Esophagus muscularis mucosa (tissue), 4 donors: ENCODE measurements around the gene CEP95. TPM values are rescaled to one million over a fixed set of nuclear protein-coding genes. Genes with fewer than 3 reads are reported as not detected.

Source experiments
- DNase-seq: peaks from one replicate; pipeline ENCODE4 v3.0.0-alpha.2; 2017; ENCODE audit errors: extremely low spot score
- H3K27ac ChIP-seq, 4 donors: fragments of 200-600 bp; sonication (generic); replicated peaks in 1 of 4; 1 replicate in 3 of 4; 2 replicates in 1 of 4; pipeline ENCODE4 v1.5.1; 2016 to 2019; ENCODE audit warnings: mild to moderate bottlenecking in 1 of 4
- H3K27me3 ChIP-seq, 4 donors: fragments of 200-600 bp; sonication (generic); one replicate each; pipeline versions ENCODE4 v1.5.1 to v1.6.0; 2016 to 2019
- H3K36me3 ChIP-seq, 4 donors: fragments of 200-600 bp; sonication (generic); one replicate each; pipeline ENCODE4 v1.5.1; 2016 to 2019
- H3K4me1 ChIP-seq, 4 donors: fragments of 200-600 bp; sonication (generic); one replicate each; pipeline ENCODE4 v1.5.1; 2016 to 2019
- H3K4me3 ChIP-seq, 4 donors: fragments of 200-600 bp; sonication (generic); 1 replicate in 2 of 4; 2 replicates in 2 of 4; pipeline ENCODE4 v1.5.1; 2016 to 2019; ENCODE audit warnings: mild to moderate bottlenecking in 4 of 4, moderate library complexity in 1 of 4
- H3K9me3 ChIP-seq, 4 donors: fragments of 200-600 bp; sonication (generic); 1 replicate in 3 of 4; 2 replicates in 1 of 4; pipeline ENCODE4 v1.5.1; 2016 to 2019
- CTCF ChIP-seq, 3 experiments: fragments of 200-600 bp in 2 of 3; fragments of 450-650 bp in 1 of 3; sonication (generic) in 2 of 3; IDR thresholded peaks; one replicate each; pipeline ENCODE4 v1.5.1; 2017 to 2019; ENCODE audit warnings: antibody characterized with exemption in 3 of 3, mild to moderate bottlenecking in 2 of 3, moderate library complexity in 1 of 3
- EP300 ChIP-seq: sonication (generic); formaldehyde crosslinking; IDR thresholded peaks from one replicate; pipeline ENCODE4 v1.6.1; 2017; ENCODE audit warnings: antibody characterized with exemption
- POLR2A ChIP-seq: fragments of 450-650 bp; IDR thresholded peaks from one replicate; pipeline ENCODE4 v1.6.1; 2017; ENCODE audit warnings: antibody characterized with exemption, moderate library complexity, mild to moderate bottlenecking, low read depth
- POLR2AphosphoS5 ChIP-seq, 2 donors: sonication (generic); formaldehyde crosslinking; IDR thresholded peaks; one replicate each; pipeline ENCODE4 v1.6.1; 2017; ENCODE audit warnings: antibody characterized with exemption in 2 of 2
- WGBS: methylation state at CpG from one replicate; pipeline ENCODE4 v1.1.5; 2018; 5-methylcytosine and 5-hydroxymethylcytosine counted together
- intact Hi-C: fragments of 100-400 bp; cut with DNase I; formaldehyde crosslinking; loops from one replicate; pipeline ENCODE4 v1.15.1; 2023
- total RNA-seq, 4 donors: library from RNA; depleted of rRNA; stranded (reverse); fragments of >200 nt; gene quantifications; one replicate each; pipeline versions ENCODE4 v1.1.0 to v1.2.1, GENCODE V29; 2016

The CEP95 gene
- total RNA-seq, 4 donors from 2014 or later, result 24.6 to 39.5 (median 34.8) TPM

- DNase-seq, result no peak
- Histone ChIP-seq H3K36me3 (peaks cover 29 to 97% (median 79%) of the 10 kb centered on the region in 4 donors), H3K4me1 (no peaks in the 10 kb centered on the region), H3K27ac (no peak overlapping the region), H3K4me3 (no peak overlapping the region), H3K27me3 (no peaks in the 10 kb centered on the region), H3K9me3 (no peaks in the 10 kb centered on the region)
- WGBS, result 83% methylated on average over 10 of the region's 10 CpGs
- intact Hi-C loops, result no loop called here
- TF ChIP-seq EP300 (no peak), POLR2A (no peak), POLR2AphosphoS5 (IDR thresholded peaks at IDR 0.05) (no peak), CTCF (IDR thresholded peaks at IDR 0.05) (no peak)
Observed at GRCh38 chr17:64547319-64547718, 40.5 kb downstream of the CEP95 start.

GRCh38 chr17:64551461-64551860 is 44.7 kb downstream of the CEP95 start:
- DNase-seq, result no peak
- Histone ChIP-seq H3K4me1 (peaks cover 0 to 18% (median 0%) of the 10 kb centered on the region in 4 donors), H3K9me3 (no peaks in the 10 kb centered on the region), H3K4me3 (no peak overlapping the region), H3K36me3 (peaks cover 24 to 96% (median 73%) of the 10 kb centered on the region in 4 donors), H3K27ac (no peak overlapping the region), H3K27me3 (no peaks in the 10 kb centered on the region)
- 80% methylated on average over 5 of the region's 5 CpGs for WGBS
- TF ChIP-seq EP300, result no peak
- no peak for TF ChIP-seq POLR2AphosphoS5 (IDR thresholded peaks at IDR 0.05)
- no peak for TF ChIP-seq POLR2A
- no peak for TF ChIP-seq CTCF (IDR thresholded peaks at IDR 0.05)
- intact Hi-C loops, result no loop called here

- peaks cover 0 to 18% (median 0%) of the 10 kb centered on the region in 4 donors for H3K4me1 ChIP-seq
- TF ChIP-seq EP300 (no peak), CTCF (IDR thresholded peaks at IDR 0.05) (no peak)
- H3K27me3 ChIP-seq, result no peaks in the 10 kb centered on the region
- DNase-seq, result no peak
- no peak overlapping the region for H3K27ac ChIP-seq
- intact Hi-C loops, result no loop called here
- no peak overlapping the region for H3K4me3 ChIP-seq
- peaks cover 4 to 97% (median 61%) of the 10 kb centered on the region in 4 donors for H3K36me3 ChIP-seq
- no peaks in the 10 kb centered on the region for H3K9me3 ChIP-seq
Observed at GRCh38 chr17:64554028-64554637, 47.4 kb downstream of the CEP95 start.

DNA sequence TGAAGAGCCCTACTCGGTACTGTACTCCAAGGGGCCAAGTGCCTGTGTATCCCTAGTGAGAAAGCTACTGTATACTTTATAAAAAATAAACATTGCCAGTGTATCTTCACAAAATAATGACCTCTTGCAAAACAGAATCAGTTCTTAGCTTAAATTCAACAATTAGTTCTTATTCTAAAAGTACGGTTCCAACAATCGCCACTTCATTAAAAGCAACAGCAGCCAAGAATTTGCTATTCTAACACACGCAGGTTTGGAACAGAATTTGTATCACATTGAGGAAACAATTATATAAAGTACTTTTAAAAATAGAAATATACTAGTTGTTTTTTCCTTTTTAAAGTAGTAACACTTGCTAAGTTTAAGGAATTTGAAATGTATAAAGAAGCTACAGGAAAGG is 48.5 kb downstream of the CEP95 start:
- no peak overlapping the region for H3K27ac ChIP-seq
- no peaks in the 10 kb centered on the region for H3K27me3 ChIP-seq
- intact Hi-C loops, result no loop called here
- WGBS, result 73% methylated on average over 4 of the region's 4 CpGs
- no peaks in the 10 kb centered on the region for H3K9me3 ChIP-seq
- no peak for TF ChIP-seq POLR2A
- TF ChIP-seq POLR2AphosphoS5 (IDR thresholded peaks at IDR 0.05), result no peak
- TF ChIP-seq CTCF (IDR thresholded peaks at IDR 0.05), result no peak
- TF ChIP-seq EP300, result no peak
- peaks cover 2 to 97% (median 65%) of the 10 kb centered on the region in 4 donors for H3K36me3 ChIP-seq
- peaks cover 0 to 18% (median 0%) of the 10 kb centered on the region in 4 donors for H3K4me1 ChIP-seq
- H3K4me3 ChIP-seq, result no peak overlapping the region
- DNase-seq, result no peak

DNA sequence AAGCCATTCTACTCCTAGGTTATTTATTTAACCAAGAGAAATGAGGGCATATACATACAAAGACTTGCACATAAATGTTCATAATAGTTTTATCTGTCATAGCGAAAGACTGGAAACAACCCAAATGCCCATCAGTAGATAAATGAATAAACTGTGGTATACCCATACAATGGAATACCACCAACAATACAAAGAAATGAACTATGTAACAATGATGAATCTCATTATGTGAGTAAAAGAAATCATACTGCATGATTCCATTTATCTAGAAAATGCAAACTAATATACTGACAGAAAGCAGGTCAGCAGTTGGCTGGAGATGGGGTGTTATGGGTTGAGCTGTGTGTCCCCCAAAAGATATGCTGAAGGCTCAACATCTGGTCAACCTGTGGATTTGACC is 57.3 kb downstream of the CEP95 start:
- no peak for TF ChIP-seq POLR2AphosphoS5 (IDR thresholded peaks at IDR 0.05)
- TF ChIP-seq CTCF (IDR thresholded peaks at IDR 0.05), result no peak
- TF ChIP-seq EP300, result no peak
- no peak for TF ChIP-seq POLR2A
- 100% methylated on average over 1 of the region's 1 CpG for WGBS
- H3K27me3 ChIP-seq, result no peaks in the 10 kb centered on the region
- peaks cover 9 to 26% (median 16%) of the 10 kb centered on the region in 4 donors for H3K4me1 ChIP-seq
- intact Hi-C loops, result no loop called here
- peaks cover 33 to 58% (median 52%) of the 10 kb centered on the region in 4 donors for H3K36me3 ChIP-seq
- no peak overlapping the region for H3K4me3 ChIP-seq
- DNase-seq, result no peak
- H3K27ac ChIP-seq, result no peak overlapping the region
- no peaks in the 10 kb centered on the region for H3K9me3 ChIP-seq
